CD4-positive, alpha-beta T cell treated with Interleukin-15 for 1 hour (primary cell): ENCODE measurements around the gene PPP1R12B.
A peak's percentile ranks its signal among the peaks of the same experiment; 100 is the strongest.
"Not testable (repeated sequence)": the region's sequence is repeated elsewhere in the genome, so short reads cannot be mapped to it uniquely, and the experiment has no call there.

ENCODE experiments used
- DNase-seq: peaks from one replicate; pipeline ENCODE4 v3.0.0-alpha.2; 2020

The PPP1R12B gene

DNA sequence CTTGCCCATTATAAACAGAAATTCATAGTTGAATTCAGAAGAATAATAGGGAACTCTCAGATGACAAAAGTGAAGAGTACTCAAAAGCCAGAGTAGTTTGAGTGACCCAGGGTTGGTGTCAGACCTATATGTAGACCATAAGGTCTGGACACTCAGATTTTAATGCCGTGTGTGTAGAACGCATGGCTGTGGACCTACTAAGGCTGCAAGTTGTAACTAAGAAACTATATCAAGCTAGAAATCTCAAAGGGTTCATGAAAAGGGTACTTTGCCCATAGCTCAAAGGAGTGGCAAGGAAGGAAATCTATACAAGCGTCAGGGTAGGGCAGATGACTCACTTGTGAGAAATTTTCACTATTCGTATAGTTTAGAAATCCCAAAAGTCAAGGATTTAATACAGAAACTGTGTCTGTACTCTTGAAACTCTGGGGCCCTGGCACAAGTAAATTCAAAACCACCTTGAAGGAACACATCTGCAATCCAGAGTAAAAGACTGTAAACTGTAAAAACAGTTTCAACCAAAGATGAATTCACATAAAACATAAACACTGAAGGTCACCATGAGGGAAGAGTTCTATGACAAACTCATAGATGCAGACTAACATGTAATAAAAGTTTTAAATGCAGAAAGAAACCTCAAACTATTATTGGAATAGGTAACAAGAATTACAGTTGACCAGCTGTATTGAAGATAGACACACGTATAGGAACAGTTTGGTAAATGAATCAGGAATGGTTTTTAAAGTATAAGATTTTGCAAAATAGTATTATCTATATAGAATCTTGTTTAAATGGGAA is 108.1 kb downstream of the PPP1R12B start:
- not testable (repeated sequence) for DNase-seq

DNA sequence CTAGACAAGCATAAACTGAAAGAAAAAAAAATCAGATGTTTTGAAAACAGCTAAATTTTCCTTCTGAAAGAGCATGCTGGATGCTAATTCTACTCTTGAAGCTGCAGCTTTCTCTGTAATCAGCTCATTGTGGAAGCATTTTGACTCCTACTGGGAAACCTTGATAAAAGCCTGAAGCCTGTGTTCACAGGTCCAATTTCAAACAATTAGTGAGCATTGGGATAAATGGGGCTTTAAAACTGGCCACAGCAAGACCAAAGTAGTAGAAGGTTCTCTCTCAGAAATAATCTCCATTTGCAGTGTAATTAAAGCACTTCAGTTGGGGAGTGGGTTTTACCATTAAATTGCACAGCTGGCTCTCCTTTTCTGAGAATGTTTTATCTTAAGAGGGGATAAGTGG is 110.2 kb downstream of the PPP1R12B start:
- not testable (repeated sequence) for DNase-seq

DNA sequence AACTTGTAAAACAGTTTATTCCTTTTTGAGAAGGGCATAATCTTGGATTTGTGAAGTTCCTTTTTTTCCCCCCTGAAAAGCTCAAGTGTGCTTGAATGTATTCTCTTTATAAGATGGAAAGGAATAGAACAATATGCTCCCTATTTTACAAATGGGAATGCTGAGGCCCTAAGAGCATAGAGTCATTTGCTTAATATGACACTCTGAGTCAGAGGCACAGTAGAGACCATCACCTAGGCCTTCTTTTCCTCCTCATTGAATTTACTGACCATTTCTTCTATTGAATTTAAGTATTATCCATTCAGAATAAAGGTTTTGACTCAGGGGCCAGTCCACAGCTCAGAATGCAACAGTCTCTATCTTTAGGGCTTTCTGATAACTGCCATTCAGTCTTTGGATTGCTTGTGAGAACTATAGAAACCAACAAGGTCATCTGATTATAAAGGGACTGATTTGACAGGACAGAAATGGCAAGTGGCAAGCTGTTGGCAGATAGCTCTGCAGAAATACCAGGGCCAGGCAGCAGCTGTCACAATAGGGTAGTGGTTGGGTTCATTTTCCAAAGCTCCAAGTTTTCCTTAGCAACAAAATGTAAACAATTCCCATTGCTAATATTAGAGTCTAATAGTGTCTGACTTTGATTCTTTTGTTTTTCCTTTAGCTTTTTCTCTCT is 111.1 kb downstream of the PPP1R12B start:
- DNase-seq, result not testable (repeated sequence)

DNA sequence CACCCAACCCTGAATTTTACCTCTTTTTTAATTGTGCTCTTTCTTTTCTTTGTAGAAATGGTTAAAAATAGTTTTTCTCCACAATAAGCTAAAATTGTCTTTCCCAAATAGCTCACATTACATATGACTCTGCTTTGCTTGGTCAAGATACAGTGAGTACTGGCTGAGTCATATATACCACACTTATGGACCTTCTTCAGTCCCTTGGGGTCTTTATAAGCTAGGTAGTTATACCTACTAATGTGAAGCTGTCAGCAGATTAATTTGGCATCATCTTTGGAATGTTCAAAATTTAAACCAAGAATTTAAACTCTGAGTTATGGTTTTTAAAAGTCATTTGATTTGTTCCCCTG is 111.6 kb downstream of the PPP1R12B start:
- not testable (repeated sequence) for DNase-seq

DNA sequence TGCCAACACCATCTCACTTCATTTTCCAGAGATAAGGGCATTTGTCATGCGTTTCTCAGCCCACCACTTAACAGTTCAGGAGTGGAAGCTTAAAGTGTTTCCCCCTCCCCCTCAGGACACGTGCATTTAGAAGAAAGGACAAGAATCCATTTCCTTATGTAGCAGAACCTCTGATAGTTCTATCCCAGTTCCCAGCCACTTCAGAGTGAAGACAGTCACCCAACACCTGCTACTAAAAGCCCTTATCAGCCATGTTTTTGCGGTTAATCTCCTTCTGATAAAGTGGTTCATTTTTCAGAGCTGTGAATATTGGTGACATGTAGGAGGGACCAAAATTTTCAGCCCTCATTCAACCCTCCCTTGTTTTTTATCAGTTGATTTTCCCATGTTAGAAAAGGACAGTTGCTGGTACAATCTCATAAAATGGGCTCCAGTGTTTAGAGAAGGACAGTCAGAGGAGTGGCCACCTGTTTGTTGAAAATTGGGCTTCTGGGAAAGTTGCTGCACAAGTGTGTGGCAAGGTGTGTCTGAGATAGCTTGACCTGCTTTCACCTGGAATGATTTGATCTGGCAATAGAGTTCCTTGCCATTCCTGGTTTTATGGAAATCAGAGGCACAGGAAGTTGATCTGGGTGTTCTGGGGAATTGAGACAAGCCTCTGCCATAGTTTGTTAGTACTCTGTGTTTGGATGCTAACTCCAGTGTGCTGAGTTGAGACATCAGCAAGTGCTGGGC is 114.0 kb downstream of the PPP1R12B start:
- DNase-seq, result no peak

DNA sequence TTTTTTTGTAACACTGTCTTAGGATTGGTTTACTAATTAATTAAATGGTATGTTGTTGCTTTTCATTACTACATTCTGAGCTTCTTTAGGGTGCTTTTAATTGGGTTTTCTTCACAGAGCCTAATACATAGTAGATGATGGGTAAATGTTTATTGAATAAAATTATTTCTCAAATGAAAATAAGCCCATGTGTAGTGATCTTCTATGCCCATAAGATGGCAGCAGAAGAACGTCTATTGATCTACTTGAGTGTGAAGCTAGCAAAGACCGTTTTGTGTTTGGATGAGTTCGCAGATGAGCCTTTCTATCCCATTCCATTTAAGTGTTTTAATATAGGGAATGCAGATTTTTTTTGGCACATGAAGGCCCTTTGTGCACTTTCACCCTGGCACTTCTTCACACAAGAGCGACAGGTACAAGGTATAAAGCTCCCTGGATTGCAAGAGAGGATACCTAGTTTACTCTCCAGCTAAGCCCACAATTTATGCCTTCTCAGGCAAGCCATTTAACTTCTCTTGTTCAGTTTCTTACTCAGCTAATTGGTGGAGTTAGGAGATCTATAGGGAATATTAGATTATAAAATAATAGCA is 115.7 kb downstream of the PPP1R12B start:
- not testable (repeated sequence) for DNase-seq

DNA sequence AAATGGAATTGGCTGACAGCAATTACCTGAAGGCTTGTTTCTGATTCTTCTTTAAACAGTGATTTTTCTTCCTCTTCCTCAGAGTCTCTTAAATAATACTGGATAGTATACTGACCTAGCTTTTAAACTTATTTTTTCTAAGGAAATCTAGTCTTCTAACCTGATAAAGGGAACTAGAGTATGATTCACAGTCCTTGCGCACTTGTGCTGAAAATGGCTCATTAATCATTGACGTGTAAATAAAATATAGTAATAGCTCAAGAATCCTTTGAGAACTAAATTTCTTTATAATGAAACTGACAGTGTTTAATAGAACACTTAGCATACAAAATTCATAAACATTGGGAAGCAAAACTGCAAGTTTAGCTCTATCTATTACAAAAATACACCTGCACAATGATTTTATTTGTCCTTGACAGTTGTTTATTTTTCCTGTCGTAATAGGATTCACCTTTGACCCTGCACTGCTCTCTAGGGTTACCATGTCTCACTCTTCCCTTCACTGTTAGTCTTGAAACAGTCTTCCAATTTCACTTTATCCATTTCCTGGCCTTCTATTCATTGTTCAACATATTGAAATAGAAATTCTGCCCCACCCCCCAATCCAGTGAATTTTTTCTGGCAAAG is 117.3 kb downstream of the PPP1R12B start:
- not testable (repeated sequence) for DNase-seq

DNA sequence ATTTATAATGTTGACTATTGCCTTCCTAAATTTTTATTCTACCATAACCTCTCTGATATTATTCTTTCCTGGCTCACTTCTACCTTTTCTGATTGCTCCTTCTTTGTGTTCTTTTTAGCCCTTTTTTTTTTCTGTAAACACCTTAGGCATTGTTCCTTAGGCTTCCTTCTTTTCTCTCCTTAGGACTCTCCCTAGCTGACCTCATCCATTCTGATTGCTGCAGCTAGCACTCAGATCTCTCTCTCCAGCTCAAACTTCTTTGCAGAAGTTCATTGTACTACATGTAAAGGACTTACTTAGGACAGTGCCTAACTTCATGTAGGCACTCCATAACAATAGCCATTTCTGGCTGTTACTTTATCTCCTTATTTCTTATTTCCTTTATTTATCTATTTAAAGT is 117.8 kb downstream of the PPP1R12B start:
- not testable (repeated sequence) for DNase-seq

DNA sequence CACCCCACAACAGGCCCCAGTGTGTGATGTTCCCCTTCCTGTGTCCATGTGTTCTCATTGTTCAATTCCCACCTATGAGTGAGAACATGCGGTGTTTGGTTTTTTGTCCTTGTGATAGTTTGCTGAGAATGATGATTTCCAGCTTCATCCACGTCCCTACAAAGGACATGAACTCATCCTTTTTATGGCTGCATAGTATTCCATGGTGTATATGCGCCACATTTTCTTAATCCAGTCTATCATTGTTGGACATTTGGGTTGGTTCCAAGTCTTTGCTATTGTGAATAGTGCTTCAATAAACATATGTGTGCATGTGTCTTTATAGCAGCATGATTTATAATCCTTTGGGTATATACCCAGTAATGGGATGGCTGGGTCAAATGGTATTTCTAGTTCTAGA is 118.9 kb downstream of the PPP1R12B start:
- not testable (repeated sequence) for DNase-seq

DNA sequence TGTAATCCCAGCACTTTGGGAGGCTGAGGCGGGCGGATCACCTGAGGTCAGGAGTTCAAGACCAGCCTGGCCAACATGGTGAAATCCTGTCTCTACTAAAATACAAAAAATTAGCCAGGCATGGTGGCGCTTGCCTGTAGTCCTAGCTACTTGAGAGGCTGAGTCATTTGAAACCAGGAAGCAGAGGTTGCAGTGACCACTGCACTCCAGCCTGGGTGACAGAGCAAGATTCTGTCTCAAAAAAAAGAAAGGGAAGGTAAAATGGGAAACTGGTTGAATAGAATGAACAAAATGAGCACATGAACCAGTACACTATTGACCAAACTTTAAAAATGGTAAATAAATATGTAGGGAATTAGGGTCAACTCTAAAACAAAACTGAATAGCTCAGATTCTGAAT is 120.2 kb downstream of the PPP1R12B start:
- DNase-seq, result peak; percentile 29

DNA sequence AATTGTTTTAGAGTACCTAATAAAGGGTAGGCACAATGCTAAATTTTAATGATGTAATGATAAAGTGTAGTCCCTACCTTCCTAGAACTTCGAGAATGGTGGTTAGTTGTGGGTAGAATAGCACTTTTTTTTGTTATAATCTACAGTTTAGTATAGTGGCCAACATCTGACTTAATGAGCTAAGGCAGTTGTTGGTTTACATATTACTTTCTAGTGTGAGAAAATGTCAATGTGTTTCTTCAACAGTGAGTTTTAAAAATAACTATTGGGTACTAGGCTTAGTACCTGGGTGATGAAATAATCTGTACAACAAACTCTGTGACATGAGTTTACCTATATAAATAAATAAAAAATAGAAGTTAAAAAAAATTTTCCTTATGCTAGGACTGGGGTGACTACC is 120.6 kb downstream of the PPP1R12B start:
- not testable (repeated sequence) for DNase-seq

DNA sequence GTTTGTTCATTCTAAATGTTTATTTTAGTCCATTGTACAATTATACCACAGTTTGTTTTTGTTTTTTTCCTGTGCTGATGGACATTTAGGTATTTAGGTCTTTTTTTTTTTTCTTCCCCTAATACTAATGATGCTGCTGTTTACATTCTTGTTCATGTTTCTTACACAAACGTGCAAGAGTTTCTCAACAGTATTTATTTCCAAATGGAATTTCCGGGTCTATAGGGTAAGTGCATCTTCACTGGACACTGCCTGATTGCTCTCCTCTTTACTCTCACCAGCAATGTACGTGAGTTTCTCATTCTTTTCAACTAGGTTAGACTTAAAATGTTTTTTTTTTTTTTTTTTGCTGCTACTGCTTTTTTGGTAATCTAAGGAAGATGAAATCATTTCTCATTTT is 122.7 kb downstream of the PPP1R12B start:
- no peak for DNase-seq

DNA sequence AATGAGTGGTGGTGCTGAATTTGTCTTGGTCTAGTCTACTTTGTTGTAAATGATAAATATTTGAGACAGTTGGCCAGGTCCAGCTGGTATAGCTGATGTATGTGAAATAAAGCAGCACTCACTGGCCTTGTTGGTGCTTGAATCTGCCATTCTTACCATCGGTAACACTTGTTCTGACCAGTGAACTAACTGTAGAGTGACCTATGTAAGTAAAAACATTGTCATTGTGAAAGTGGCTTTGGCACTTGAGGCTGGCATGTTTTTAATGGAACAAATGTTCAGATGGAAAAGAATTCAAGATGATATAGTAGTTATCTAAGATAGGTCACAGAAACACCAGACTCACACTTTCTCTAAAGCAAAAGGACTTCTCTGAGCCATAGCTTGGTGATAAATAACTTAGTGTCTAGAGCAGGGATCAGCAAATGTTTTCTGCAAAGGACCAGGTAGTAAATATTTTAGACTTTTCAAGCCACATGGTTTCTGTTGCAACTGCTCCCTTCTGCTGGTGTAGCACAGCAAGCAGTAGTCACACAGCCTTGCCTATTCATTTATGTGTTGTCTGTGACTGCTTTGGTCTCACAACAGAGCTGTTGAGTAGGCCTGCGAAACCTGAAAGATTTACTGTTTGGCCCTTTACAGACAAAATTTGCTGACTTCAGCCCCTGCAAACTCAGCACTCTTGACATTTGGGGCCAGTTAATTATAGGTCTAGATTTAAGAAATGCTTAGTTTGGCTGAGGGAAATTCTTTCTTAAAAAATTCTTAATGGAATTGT is 124.0 kb downstream of the PPP1R12B start:
- not testable (repeated sequence) for DNase-seq

DNA sequence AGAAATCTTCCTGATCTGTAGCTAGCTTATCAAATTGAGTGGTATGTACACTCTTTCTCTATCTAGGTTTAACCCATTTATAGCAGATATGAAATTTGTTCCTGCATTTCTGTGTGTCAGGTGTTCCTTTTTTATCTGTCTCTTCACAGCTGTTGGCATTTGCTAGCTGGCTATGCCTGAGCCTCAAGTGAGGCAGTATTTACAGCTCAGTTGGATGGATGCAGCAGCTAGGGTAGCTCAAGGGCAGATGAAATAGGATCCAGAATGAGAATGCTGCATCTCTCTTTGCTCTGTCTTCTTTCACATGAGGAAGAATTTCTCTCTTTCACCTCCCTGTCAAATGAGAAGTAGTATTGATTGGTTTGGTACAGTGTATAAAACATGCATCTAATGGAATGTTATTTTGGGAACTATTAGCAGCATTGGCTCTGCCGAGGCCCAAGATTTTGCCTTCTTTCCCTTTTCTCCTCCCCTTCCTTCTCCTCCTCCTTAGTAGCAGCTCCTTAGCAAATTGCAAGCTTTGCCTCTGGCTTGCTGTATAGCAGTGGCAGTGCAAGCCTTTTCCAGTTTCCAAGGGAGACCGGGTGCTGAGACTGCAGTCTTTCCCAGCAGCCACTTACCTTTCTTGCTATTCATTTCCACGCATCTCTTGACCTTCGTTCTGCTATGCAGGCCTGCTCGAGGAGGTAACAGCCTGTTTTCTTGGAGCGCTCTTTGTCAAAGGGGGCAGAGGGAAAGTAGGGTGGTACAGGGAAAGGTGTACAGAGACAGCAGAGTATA is 125.0 kb downstream of the PPP1R12B start:
- DNase-seq, result not testable (repeated sequence)

DNA sequence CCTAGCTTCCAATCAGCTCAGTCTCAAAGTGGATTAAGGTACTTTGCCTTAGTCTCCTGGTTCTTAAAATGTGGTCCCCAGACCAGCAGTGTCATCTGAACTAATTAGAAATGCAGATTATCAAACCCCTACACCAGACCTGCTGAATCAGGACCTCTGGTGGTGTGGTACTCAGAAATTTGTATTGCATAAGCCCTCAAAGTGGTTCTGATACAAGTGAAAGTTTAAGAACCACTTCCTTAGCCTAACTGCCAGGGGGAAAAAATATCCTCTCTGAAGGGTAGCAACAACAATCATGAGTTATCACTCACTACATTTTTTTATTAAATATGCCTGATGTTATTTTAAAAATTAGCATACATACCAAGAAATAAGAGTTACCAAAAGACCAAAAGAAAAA is 131.2 kb downstream of the PPP1R12B start:
- not testable (repeated sequence) for DNase-seq

DNA sequence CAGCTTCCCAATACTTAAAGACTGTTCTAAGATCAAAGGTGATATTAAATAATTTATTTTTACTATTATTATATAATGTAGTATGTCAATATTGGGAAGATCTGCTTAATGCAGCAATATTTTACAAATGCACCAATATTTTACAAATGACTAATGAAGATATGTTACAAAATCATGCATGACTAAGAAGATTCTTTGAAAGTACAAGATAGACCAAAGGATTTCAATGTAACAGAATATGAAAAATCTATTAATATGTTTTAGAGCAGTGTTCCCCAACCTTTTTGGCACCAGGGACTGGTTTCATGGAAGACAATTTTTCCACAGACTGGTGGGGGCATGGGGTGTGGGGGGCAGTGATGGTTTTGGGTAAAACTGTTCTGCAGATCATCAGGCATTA is 132.1 kb downstream of the PPP1R12B start:
- DNase-seq, result not testable (repeated sequence)

DNA sequence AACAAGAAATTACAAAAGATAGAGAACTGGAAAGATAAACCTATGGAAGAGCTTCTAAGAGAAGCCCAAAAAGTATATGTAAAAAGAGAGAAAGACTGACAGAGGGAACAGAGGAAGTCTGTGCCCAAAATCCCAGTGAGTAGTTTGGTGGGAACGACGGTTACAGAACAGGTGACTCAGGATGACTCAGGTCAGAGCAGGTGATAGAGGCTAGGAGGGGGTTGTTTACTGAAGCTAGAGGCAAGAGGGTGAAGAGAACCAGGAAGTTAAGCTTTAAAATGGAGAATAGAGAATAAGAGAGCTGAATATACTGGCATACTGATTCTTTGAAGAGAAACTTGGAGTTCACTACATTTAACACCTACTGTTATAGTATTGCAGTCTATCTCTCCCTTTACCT is 134.9 kb downstream of the PPP1R12B start:
- DNase-seq, result not testable (repeated sequence)

DNA sequence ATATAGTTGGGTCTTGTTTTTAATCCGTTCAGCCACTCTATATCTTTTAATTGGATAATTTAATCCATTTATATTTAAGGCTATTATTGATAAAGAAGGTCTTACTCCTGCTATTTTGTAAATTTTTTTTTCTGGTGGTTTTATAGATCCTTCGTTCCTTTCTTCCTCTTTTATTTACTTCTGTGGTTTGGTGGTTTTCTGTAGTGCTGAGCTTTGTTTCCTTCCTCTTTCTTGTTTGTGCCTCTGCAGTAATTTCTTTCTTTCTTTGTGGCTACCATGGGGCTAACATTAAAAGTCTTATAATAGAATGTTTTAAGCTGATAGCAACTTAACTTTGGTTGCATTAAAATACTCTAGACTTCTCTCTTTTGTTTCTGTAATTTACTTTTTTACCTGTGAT is 135.5 kb downstream of the PPP1R12B start:
- not testable (repeated sequence) for DNase-seq

DNA sequence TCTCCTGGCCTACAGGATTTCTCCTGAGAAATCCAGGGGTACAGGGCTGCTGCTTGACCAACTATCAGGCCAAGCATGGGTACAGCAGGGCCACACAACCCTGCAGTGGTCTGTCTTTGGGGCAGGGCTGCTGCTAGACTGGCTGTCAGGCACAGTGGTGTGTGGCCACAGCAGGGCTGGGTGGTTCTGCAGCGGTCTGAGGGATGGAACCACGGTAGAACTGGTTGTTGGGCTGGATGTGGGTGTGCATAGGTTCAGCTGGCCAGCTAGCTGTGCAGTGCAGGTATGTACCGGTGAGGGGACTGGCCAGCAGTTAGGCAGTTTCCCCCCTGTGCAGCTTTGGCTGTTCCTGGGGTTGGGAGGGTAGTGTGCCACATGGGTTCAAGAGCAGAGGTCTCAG is 136.3 kb downstream of the PPP1R12B start:
- not testable (repeated sequence) for DNase-seq

DNA sequence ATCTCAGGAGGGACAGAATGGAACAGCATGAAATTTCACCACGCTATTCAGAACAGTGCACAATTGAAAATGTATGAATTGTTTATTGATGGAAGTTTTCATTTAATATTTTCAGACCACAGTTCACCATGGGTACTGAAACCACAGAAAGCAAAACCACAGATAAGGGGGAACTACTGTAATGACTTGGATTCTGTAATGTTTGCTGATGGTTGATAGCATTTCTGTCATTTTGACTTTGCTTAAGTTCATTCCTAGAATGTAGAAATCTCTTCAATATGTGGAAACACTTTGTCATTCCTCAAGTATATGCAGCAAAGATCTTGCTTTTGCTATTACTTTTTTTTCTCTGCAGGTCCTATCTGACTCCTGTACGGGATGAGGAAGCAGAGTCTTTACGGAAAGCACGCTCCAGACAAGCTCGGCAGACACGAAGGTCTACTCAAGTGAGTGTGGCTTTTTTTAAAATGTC is 139.7 kb downstream of the PPP1R12B start:
- DNase-seq, result not testable (repeated sequence)

DNA sequence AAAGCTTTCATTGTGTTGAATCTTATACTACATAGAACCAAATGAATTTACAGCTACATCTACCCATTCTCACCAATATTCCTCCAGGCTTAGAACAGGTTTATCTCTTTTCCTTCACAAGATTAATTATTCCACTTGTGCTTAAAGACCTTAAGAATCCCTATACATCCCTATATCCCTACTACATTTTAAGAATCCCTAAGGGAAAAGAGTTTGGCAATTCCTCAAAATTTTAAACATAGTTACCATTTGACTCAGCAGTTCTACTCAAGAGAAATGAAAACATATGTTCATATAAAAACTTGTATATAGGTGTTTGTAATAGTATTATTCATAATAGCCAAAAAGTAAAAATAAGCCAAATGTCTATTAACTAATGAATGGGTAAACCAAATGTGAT is 140.6 kb downstream of the PPP1R12B start:
- DNase-seq, result not testable (repeated sequence)
